HG03064 (cell line): Measurements from ENCODE around the gene ISCA1.
A peak's percentile ranks its signal among the peaks of the same experiment; 100 is the strongest.
"Not testable (repeated sequence)": the region's sequence is repeated elsewhere in the genome, so short reads cannot be mapped to it uniquely, and the experiment has no call there.

Source experiments
- ATAC-seq: cut with Tn5 transposase; IDR thresholded peaks from one replicate; pipeline ENCODE4 v1.9.1; 2021; ENCODE audit warnings: low read depth; ENCODE audit not compliant: unreplicated experiment

Gene ISCA1

DNA sequence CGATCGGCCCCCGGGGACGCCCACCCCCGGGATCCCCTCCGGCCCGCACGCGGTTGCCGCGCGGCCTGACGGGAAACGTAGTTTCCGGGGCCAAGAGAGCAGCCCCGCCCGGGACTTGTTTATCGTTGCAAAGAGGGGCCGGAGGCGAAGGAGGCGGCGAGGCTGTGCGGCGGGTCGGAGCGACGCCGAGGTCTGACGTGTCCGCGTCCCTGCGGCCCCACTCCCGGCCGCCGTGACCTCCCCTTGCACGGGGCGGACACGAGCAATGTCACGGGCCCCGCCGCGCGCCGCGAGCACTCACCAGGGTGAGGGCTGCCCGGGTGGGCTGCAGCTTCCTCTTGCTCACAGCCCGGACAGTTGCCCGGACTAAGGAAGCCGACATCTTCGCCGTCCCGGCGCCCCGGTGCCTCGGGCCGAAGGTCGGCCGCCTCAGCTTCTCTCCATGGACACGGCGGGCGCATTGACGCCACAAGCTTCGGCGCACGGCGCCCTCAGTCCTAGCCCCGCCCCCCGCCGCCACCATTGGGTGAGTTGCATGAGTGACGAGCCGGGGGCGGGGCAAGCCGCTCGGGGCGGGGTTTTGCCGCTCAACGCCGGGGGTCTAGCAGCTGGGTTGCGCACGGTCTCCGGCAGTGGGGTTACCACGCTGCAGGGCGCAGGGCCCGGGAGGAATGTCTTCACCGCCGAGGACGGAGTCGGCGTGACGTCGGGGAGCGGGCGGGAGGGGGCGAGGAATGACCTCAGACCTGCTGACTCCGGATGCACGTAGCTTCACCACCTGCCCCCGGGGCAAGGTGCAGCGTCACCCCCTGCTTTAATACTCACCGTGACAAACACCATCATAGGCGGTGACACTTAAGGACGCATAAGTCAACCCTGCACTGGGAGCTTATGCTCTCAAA is at the start of gene ISCA1:
Gene ISCA1 (minus strand): TSS at position 462 of the 902 bp plus-strand sequence. CDS start 80 bp downstream, at position 382.
- peak; percentile 89 for ATAC-seq

DNA sequence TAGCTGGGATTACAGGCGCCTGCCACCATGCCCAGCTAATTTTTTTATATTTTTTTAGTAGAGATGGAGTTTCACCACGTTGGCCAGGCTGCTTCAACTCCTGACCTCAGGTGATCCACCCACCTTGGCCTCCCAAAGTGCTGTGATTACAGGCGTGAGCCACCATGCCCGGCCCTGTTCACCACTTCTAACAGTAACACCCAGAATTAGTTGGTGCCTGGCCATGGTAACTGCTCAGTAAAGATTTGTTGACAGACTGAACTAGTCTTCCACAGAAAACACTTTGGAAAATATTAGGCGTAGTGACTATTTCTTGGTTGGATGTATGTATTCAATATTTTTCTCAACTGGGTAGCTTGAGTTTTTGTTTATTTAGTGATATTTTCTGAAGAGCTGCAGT is 47.8 kb upstream of the ISCA1 start:
- ATAC-seq: no peak

DNA sequence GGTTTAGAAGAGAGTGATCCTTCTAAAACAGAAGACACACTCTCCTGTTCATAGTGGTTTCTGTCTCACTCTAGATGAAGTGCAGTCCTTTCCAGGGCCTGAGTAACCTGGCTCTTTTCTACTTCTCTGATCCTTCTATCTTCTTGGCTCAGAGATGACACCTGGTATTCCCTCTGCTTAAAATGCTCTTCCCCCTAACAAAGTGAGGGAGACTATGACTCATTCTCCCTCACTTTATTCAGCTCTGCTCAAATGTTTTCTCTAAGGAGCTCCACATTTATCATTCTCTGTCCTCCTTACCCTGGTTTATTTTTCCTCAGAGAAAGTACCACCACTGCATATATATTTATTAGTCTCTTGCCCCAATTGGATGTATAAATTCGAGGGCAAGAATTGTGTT is 47.3 kb upstream of the ISCA1 start:
- ATAC-seq: no peak

- no peak for ATAC-seq
These were observed 45.8 kb upstream of the ISCA1 start for GRCh38 chr9:86328156-86328555.

- ATAC-seq: no peak
These were observed 44.2 kb upstream of the ISCA1 start for GRCh38 chr9:86326536-86326935.

DNA sequence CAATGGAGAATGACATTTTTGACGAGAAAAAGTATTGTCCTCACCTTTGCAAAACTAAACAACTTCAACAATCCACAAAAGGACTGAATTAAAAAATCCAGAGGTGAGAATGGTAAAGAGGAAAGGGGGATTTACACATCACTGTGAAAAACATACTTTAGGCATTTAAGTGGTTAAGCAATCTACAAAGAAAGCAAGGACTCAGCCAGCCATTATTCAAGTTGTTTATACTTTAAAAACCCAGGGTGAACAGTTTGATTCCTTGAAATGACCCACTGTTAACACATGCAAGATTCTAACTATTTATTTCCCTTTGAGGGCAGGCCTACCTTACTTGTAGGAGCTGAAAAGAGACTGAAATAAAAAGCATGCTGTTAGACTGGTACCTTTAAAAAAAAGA is 42.6 kb upstream of the ISCA1 start:
- no peak for ATAC-seq

- ATAC-seq: no peak
These were observed 42.0 kb upstream of the ISCA1 start for GRCh38 chr9:86324308-86324707.

DNA sequence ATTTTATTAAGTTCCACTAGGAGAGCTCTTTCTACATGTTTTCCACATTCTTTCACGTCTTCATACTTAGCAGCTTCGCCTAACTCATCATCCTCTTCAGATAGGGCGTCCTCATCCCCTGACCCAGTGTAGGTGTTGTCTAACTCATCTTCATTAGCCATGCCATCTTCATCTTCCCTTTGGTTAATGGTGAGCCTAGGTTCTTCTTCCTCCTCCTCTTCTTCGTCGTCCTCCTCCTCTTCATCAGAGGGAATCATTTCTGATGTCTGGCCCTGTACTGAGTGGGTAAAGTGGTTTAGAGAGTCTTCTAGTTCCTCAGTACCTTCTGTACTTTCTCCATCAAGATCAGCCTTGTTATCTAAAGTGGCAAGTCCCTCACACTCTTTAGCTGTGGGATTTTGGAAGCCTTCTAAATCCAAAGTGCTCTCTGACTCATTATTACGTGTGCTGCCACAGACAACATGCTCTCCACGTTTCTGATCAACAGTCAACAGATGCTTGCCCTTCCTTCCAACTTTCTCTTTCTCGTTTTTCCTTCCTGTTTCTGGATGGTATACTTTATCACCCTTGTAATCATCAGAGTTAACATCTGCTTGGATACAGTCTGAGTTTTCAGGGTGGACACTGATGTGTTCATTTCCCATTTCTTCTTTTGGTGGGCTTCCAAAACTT is 40.8 kb upstream of the ISCA1 start:
- ATAC-seq: no peak

GRCh38 chr9:86321373-86321772 is 39.0 kb upstream of the ISCA1 start:
- no peak for ATAC-seq

GRCh38 chr9:86318187-86318586 is 35.8 kb upstream of the ISCA1 start:
- ATAC-seq: no peak

DNA sequence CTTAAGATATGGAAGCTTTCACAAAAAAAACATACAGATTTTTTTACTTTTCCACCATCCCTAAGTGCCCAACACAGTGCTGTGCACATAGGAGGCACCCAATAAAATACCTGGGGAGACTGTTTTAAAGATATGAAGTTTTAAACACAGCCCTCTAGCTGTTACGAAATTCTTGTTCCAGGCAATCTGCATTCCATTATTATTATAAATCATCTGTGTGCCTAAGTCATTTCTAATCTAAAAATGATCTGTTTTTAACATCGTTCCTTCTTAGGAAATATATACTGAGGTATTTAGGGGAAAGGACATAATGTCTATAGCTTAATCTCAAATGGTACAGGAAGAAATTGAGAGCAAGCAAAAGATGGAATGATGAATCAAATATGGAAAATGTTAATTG is 32.7 kb upstream of the ISCA1 start:
- no peak for ATAC-seq

DNA sequence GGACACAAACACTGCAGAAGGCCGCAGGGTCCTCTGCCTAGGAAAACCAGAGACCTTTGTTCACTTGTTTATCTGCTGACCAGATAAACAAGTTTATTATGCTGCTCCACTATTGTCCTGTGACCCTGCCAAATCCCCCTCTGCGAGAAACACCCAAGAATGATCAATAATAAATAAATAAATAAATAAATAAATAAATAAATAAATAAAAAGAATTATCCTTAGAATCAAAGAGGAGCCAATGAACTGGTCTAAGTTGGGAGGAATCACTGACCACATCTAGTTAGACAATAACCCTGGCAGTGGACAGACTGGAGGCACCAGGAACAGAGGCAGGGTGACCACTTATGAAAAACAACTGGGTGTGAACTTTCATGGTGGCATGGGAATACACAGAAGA is 30.6 kb upstream of the ISCA1 start:
- not testable (repeated sequence) for ATAC-seq

DNA sequence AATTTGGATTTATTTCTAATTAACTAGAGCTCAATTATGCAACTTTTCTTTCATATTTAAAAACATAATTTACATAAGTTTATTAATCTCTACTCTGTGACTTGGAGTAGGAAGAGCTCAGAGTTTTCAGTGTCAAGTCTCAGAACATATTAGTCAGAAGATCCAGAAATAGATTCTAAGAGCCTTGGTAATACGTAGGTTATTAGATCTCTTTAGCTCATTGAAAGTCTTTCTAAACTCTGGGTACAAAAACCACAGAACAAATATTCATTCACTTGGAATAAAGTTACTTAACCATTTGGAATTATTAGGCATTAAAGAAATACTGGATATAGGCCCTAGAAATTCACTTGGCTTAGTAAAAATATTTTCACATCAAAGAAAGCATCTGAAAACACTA is 26.3 kb upstream of the ISCA1 start:
- ATAC-seq: no peak

DNA sequence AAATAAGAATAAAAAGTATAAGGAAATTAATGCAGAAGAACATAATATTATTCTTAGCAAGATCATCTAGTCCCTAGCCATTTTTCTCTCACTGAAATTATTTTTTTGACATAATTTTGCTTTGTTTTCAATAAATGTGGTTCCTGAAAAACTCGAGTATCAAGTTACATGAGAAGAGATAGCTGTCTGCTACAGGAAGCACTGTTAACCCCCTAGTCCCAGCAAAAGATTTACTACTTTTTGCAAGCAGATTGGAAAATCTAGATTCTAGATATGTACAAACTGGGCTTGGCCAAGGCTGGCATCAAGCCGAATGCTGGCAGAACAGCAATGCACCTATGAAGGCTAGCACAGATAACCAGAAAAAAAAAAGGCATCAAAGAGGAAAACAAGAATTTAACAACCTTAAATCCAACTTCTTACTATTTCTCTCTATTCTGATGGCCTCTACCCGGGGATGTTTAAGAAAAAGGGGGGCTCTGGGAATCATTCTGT is 21.9 kb upstream of the ISCA1 start:
- ATAC-seq: no peak

GRCh38 chr9:86303316-86303975 is 21.1 kb upstream of the ISCA1 start:
- ATAC-seq: no peak

GRCh38 chr9:86301686-86302085 is 19.3 kb upstream of the ISCA1 start:
- no peak for ATAC-seq

DNA sequence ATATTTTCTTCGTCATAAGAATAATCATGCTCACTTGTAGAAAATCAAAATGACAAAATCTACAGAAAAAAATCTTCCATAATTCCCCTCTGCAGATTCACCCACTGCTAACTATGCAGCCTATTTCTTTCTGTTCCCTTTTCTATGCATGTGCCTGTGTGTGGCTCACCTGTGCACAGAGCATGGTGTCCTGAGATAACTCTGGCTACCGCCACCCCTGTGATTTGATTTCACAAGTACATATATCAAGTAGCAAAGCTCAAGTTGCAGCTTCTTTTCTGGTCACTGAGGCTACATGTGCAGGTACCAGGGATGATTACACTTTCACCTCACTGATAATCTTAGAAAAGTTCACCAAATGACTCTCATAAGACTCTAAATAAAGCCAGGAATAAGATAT is 18.4 kb upstream of the ISCA1 start:
- no peak for ATAC-seq

DNA sequence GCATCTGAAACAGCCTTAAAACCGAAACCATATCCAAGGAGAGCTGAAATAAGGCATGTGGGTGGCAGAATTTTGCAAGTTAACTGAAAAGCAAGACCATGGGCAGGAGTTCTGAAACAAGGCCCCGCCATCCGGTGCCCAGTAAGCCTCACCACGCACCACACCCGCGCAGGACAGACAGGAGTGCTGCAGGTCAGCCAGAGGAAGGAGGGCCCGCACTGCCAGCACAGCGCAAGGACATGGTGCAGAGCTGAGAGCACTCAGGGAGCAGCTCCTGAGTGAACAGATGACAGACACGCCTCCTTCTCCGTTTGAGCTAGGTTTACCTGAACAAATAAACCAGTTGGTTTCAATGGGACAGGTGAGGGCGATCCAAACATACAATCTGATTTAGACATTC is 16.5 kb upstream of the ISCA1 start:
- no peak for ATAC-seq

GRCh38 chr9:86290341-86290740 is 8.0 kb upstream of the ISCA1 start:
- not testable (repeated sequence) for ATAC-seq

DNA sequence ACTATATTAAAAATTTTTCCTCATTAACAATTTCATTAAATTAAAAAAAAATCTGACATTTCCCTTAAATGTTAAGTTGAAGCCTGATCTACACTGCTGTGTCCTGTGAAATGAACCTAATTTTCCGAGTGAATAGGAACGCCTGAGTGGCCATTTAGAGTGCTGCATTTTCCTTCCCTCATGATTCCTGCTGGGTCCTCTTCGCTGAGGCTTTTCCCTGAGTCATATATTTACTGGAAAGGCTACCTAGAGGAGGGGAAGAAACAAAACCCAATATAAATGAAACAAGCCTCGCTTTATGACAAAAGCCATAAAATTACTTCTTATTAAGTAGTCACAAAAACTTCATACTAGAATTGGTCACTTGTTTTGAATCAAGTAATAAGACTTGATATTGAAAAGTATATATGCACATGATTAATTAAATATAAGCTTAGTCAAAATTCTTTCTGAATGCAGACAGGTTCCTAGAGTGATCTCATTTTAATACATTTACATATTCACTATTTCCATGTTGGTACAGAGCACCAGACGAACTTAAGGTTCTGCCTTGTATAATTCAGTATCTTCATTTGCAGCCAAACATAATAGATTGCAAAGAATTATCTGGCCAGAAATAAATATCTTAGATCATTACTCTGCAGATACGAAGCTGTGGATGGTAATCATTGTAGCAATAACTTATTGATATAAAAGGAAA is 6.3 kb upstream of the ISCA1 start:
- ATAC-seq: no peak

DNA sequence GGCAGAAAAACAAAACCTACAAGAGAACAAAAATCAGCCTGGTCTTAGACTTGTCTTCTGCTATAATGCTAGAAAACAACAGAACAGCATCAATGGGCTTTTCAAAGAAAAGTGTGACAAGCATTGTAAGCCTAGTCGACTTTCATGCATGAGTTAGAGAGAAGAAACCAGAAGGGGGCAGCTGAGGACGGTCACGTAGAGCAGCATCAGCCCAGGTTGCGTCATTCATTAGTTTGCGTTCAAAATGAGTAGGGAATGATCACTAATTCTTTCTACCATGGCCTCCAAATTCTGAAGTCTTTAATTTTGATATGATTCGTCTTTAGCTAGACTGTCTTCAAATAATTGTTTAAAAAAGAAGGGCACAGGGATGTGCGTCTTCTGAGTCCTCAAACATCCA is 4.7 kb upstream of the ISCA1 start:
- ATAC-seq: no peak
